ENCODE data around the gene CH25H. TPM values are rescaled to one million over a fixed set of nuclear protein-coding genes. Genes with fewer than 3 reads are reported as not detected.

CH25H gene
- total RNA-seq, 1 experiment from 2014 or later, result 0.10 TPM

- CTCF ChIA-PET, result no interaction called here
- H3K36me3 ChIP-seq (ENCODE audit: control insufficient read depth, insufficient read depth, low read length), result 0 out of 2 replicates have a peak, but pooled peaks cover 3% of the 10 kb centered on the region
- H3K4me1 ChIP-seq (ENCODE audit: control insufficient read depth, insufficient read depth, low read length), result no peaks in the 10 kb centered on the region
- ATAC-seq (no peak), DNase-seq (ENCODE audit: low read depth, low spot score) (no peak)
- no TSS peak for BruUV-seq (replicated peaks)
- no peaks in the 10 kb centered on the region for H3K27me3 ChIP-seq (ENCODE audit: control insufficient read depth, insufficient read depth, low read length)
- no peaks in the 10 kb centered on the region for H3K9me3 ChIP-seq (ENCODE audit: control insufficient read depth, insufficient read depth, low read depth, low read length)
- H3K4me3 ChIP-seq (ENCODE audit: low read depth in 2 of 2, low read length in 2 of 2), result no peak overlapping the region
- intact Hi-C loops (cut with micrococcal nuclease; ENCODE audit: unreplicated experiment), result no loop called here
- TF ChIP-seq REST (IDR thresholded peaks at IDR 0.05; ENCODE audit: insufficient read depth in 1 of 2, low read depth in 2 of 2, low read length in 1 of 2), result no peak
- TF ChIP-seq SIN3A (IDR thresholded peaks at IDR 0.05; ENCODE audit: borderline replicate concordance, insufficient read depth, low read depth, low read length), result no peak
- TF ChIP-seq TCF7L2 (IDR thresholded peaks at IDR 0.05; ENCODE audit: low read depth, low read length), result no peak
- no peak for TF ChIP-seq CTCF (IDR thresholded peaks at IDR 0.05)
- no peak for TF ChIP-seq POLR2AphosphoS5 (IDR thresholded peaks at IDR 0.05; ENCODE audit: low read depth, low read length)
- H3K27ac ChIP-seq (ENCODE audit: low read length), result no peak overlapping the region
- in situ Hi-C loops (cut with HindIII; ENCODE audit: low pct_unique_long_range_greater_than_20kb, low sequenced_read_pairs), result no loop called here
- POLR2A ChIA-PET, result no interaction called here
Measured at GRCh38 chr10:89226891-89227290, 19.8 kb upstream of the CH25H start.

- ATAC-seq (no peak), DNase-seq (ENCODE audit: low read depth, low spot score) (no peak)
- Histone ChIP-seq H3K9me3 (ENCODE audit: control insufficient read depth, insufficient read depth, low read depth, low read length) (no peaks in the 10 kb centered on the region), H3K4me1 (ENCODE audit: control insufficient read depth, insufficient read depth, low read length) (no peaks in the 10 kb centered on the region), H3K36me3 (ENCODE audit: control insufficient read depth, insufficient read depth, low read length) (0 out of 2 replicates have a peak, but pooled peaks cover 3% of the 10 kb centered on the region), H3K4me3 (ENCODE audit: low read depth in 2 of 2, low read length in 2 of 2) (no peak overlapping the region), H3K27ac (ENCODE audit: low read length) (no peak overlapping the region), H3K27me3 (ENCODE audit: control insufficient read depth, insufficient read depth, low read length) (no peaks in the 10 kb centered on the region)
- in situ Hi-C loops (cut with HindIII; ENCODE audit: low pct_unique_long_range_greater_than_20kb, low sequenced_read_pairs) (loop anchor here (25.0 kb wide), 1 partner anchor 213 kb away; no protein-coding TSS in a partner anchor), intact Hi-C loops (cut with micrococcal nuclease; ENCODE audit: unreplicated experiment) (no loop called here)
- ChIA-PET CTCF (no interaction called here), POLR2A (no interaction called here)
- BruUV-seq (replicated peaks), result no TSS peak
- TF ChIP-seq POLR2AphosphoS5 (IDR thresholded peaks at IDR 0.05; ENCODE audit: low read depth, low read length) (no peak), TCF7L2 (IDR thresholded peaks at IDR 0.05; ENCODE audit: low read depth, low read length) (no peak), CTCF (IDR thresholded peaks at IDR 0.05) (no peak), SIN3A (IDR thresholded peaks at IDR 0.05; ENCODE audit: borderline replicate concordance, insufficient read depth, low read depth, low read length) (no peak), REST (IDR thresholded peaks at IDR 0.05; ENCODE audit: insufficient read depth in 1 of 2, low read depth in 2 of 2, low read length in 1 of 2) (no peak)
Measured at GRCh38 chr10:89224739-89225443, 17.8 kb upstream of the CH25H start.

Measured in Panc1 (cell line).